ENCODE results near the gene VTCN1. TPM values are rescaled to one million over a fixed set of nuclear protein-coding genes. Genes with fewer than 3 reads are reported as not detected.

The VTCN1 gene
- polyA plus RNA-seq, 1 donor from 2014 or later = 2.1 TPM

- no peak overlapping the region for H2AFZ ChIP-seq (ENCODE audit: low read depth, low read length)
- no peaks in the 10 kb centered on the region for H3K36me3 ChIP-seq (ENCODE audit: insufficient read depth, low read length)
- H3K9me2 ChIP-seq (ENCODE audit: insufficient read depth, low read length) = no peaks in the 10 kb centered on the region
- TF ChIP-seq MXI1 (conservative IDR thresholded peaks at IDR 0.05; ENCODE audit: poor library complexity, severe bottlenecking) (no peak), CTCF (IDR thresholded peaks at IDR 0.05; ENCODE audit: poor library complexity, severe bottlenecking) (no peak), EZH2 (IDR thresholded peaks at IDR 0.05; ENCODE audit: borderline replicate concordance, insufficient read depth, low read length, poor library complexity, severe bottlenecking) (no peak), SMC3 (conservative IDR thresholded peaks at IDR 0.05; ENCODE audit: poor library complexity) (no peak), RAD21 (conservative IDR thresholded peaks at IDR 0.05) (no peak), TAF1 (IDR thresholded peaks at IDR 0.05; ENCODE audit: low read depth) (no peak), REST (IDR thresholded peaks at IDR 0.05; ENCODE audit: borderline replicate concordance) (no peak), POLR2AphosphoS5 (IDR thresholded peaks at IDR 0.05) (no peak), EP300 (conservative IDR thresholded peaks at IDR 0.05; ENCODE audit: poor library complexity, severe bottlenecking) (no peak)
- no peak overlapping the region for H3K9ac ChIP-seq (ENCODE audit: low read length)
- no peaks in the 10 kb centered on the region for H3K9me3 ChIP-seq (ENCODE audit: low read length)
- no peak overlapping the region for H3K27ac ChIP-seq (ENCODE audit: low read length)
- no peak overlapping the region for H3K4me2 ChIP-seq (ENCODE audit: low read length)
- no peaks in the 10 kb centered on the region for H3F3A ChIP-seq (ENCODE audit: insufficient read depth, low read length, poor library complexity, severe bottlenecking)
- H4K20me1 ChIP-seq (ENCODE audit: insufficient read depth) = no peaks in the 10 kb centered on the region
- no peaks in the 10 kb centered on the region for H3K27me3 ChIP-seq (ENCODE audit: insufficient read depth, low read depth, low read length)
- H3K4me3 ChIP-seq (ENCODE audit: low read length) = no peak overlapping the region
- no peaks in the 10 kb centered on the region for H3K79me2 ChIP-seq (replicated peaks; ENCODE audit: insufficient read depth, low read length)
These were observed 46.5 kb downstream of the VTCN1 start for GRCh38 chr1:117164209-117164608.

GRCh38 chr1:117162816-117163215 is 47.9 kb downstream of the VTCN1 start:
- no peaks in the 10 kb centered on the region for H3K79me2 ChIP-seq (replicated peaks; ENCODE audit: insufficient read depth, low read length)
- no peak overlapping the region for H3K27ac ChIP-seq (ENCODE audit: low read length)
- no peak overlapping the region for H2AFZ ChIP-seq (ENCODE audit: low read depth, low read length)
- H3K9ac ChIP-seq (ENCODE audit: low read length) = no peak overlapping the region
- H3K9me3 ChIP-seq (ENCODE audit: low read length) = no peaks in the 10 kb centered on the region
- no peak for TF ChIP-seq RAD21 (conservative IDR thresholded peaks at IDR 0.05)
- TF ChIP-seq CTCF (IDR thresholded peaks at IDR 0.05; ENCODE audit: poor library complexity, severe bottlenecking) = no peak
- no peak for TF ChIP-seq MXI1 (conservative IDR thresholded peaks at IDR 0.05; ENCODE audit: poor library complexity, severe bottlenecking)
- H4K20me1 ChIP-seq (ENCODE audit: insufficient read depth) = no peaks in the 10 kb centered on the region
- H3F3A ChIP-seq (ENCODE audit: insufficient read depth, low read length, poor library complexity, severe bottlenecking) = no peaks in the 10 kb centered on the region
- no peaks in the 10 kb centered on the region for H3K9me2 ChIP-seq (ENCODE audit: insufficient read depth, low read length)
- H3K4me3 ChIP-seq (ENCODE audit: low read length) = no peak overlapping the region
- no peak overlapping the region for H3K4me2 ChIP-seq (ENCODE audit: low read length)
- H3K36me3 ChIP-seq (ENCODE audit: insufficient read depth, low read length) = no peaks in the 10 kb centered on the region
- no peaks in the 10 kb centered on the region for H3K27me3 ChIP-seq (ENCODE audit: insufficient read depth, low read depth, low read length)

Data from neural cell (in vitro differentiated cells).